ENCODE data around the gene FOXK2.
"Not testable (repeated sequence)": the region's sequence is repeated elsewhere in the genome, so short reads cannot be mapped to it uniquely, and the experiment has no call there.

Gene FOXK2

DNA sequence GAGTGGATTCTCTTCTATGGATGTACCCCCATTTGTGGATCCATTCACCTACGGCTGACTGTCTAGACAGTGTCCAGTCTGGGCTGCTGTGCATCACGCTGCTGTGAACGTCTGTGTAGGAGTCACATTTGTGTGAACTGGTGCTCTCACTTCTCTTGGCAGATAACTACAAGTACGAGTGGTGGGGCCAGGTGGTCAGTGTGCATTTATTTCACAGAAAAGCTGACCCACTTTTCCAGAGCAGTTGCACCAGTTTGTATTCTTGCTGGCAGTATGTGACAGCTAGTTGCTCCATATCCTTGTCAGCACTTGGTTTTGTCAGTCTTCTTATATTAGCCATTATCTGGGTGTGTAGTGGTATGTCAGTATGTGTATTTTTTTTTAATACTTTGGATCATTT is 28.4 kb downstream of the FOXK2 start:
- DNase-seq (ENCODE audit: low read depth) = no peak
- H3K4me3 ChIP-seq (ENCODE audit: low read depth, low read length) = no peak overlapping the region
- TF ChIP-seq CTCF (IDR thresholded peaks at IDR 0.05; ENCODE audit: insufficient read depth, low read depth, low read length, missing control alignments) = no peak

DNA sequence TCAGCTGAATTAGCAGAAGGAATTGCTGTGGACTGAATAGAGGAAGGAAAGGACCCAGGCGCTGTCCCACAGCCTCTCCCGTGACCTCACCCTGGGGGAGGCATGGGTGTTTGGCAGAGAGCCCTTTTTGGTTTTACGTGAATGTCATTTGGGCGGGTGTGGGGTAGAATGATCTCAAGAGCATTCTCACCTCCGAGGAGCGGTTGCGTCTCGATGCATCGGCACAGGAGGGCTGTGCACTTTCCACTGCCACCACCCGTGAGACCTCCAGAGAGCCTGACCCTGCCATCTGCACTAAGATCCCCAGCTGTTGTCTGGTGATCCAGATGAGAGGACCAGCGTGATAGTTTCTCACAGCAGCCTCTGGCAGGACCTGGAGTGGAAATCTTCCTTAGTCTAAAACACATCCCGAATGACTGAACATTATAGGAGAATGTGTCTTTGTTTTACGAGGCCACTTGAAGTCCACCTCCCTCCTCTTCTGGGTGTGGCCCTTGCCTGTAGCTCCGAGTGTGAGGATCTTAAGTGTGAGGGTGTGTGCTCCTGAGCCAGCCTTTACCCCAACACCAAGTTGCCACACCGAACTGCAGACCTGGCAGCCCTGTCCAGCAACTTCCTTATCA is 29.3 kb downstream of the FOXK2 start:
- no peak for DNase-seq (ENCODE audit: low read depth)

DNA sequence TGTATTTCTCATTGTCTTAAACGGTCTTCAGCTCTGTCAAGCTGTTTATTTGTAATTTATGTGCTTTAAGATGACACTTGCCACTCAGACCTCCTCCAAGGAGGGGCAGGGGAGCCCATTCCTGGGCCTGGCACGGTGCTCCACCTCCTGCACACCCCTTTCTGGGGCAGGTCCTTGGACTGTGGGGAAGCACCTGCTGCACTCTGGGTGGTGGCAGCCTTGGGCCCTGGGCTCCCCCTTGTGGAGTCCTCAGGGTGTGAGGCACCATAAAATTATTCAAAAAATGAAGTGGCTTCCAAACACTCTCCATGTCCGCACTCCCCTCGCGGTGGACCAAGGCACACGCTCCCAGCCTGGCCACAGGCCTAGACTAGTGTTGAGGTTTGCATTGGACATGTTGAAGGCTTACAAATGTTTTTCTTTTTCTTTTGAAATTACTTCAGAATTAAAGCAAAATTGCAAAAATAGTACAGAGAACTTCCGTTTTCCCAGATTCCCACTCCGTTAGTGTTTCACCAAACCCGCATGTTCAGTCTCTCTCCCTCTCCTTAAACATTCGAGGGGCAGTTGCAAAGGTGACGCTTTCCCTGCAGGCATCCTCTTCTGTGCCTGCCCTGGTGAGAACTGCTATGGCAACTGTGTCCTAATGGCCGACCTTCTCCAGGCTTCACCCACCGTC is 32.4 kb downstream of the FOXK2 start:
- DNase-seq (ENCODE audit: low read depth) = peak; percentile 88
- H3K4me3 ChIP-seq (ENCODE audit: low read depth, low read length) = no peak overlapping the region
- TF ChIP-seq CTCF (IDR thresholded peaks at IDR 0.05; ENCODE audit: insufficient read depth, low read depth, low read length, missing control alignments) = peak; percentile 91

More for the DNA sequence above, 29.3 kb downstream of the FOXK2 start:
- no peak overlapping the region for H3K4me3 ChIP-seq (ENCODE audit: low read depth, low read length)
- no peak for TF ChIP-seq CTCF (IDR thresholded peaks at IDR 0.05; ENCODE audit: insufficient read depth, low read depth, low read length, missing control alignments)

GRCh38 chr17:82552580-82552979 is 33.0 kb downstream of the FOXK2 start:
- TF ChIP-seq CTCF (IDR thresholded peaks at IDR 0.05; ENCODE audit: insufficient read depth, low read depth, low read length, missing control alignments) = no peak
- DNase-seq (ENCODE audit: low read depth) = no peak
- H3K4me3 ChIP-seq (ENCODE audit: low read depth, low read length) = no peak overlapping the region

DNA sequence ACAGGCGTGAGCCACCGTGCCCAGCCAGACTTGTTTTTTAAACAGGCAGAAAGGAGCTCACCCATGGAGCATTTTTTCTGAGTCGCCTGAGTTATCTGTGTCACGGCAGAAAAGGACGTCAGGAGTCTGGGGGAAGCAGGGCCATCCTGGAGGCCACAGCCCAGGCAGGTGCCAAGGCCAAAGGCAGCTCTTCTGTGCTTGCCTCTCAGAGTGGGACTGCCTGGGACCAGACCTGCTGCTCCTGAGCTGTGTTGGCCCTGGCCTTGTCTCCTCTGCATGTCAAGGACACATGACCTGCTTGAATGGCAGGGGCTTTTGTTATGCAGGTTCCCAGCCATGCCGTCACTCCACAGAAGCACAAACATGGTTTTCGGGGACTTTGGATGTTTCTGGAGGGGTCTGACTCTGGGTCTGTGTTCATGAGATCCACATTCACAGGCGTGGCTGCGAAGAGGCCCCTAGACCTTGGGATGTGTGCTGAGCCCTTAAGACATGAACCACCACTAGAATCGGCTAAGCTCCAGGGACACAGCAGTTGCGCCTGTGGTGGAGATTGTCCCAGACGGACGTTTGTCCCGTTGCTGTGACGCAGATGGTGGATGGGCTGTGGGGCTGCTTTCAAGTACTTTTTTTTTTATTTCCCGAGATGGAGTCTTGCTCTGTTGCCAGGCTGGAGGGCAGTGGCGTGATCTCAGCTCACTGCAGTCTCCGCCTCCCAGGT is 33.8 kb downstream of the FOXK2 start:
- no peak for DNase-seq (ENCODE audit: low read depth)
- TF ChIP-seq CTCF (IDR thresholded peaks at IDR 0.05; ENCODE audit: insufficient read depth, low read depth, low read length, missing control alignments) = no peak
- H3K4me3 ChIP-seq (ENCODE audit: low read depth, low read length) = no peak overlapping the region

DNA sequence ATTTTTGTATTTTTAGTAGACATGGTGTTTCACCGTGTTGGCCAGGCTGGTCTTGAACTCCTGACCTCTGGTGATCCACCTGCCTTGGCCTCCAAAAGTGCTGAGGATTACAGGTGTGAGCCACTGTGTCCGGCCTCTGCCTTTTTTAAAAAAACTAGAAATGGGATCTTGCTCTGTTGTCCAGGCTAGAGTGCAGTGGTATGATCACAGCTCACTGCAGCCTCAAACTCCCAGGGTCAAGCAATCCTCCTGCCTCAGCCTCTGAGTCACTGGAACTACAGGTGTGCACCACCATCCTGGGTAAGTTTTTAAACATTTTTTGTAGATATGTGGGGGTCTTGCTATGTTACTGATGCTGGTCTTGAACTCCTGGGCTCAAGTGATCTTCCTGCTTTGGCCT is 38.0 kb downstream of the FOXK2 start:
- DNase-seq (ENCODE audit: low read depth); H3K4me3 ChIP-seq (ENCODE audit: low read depth, low read length): not testable (repeated sequence)

GRCh38 chr17:82559566-82560251 is 40.2 kb downstream of the FOXK2 start:
- no peak overlapping the region for H3K4me3 ChIP-seq (ENCODE audit: low read depth, low read length)
- no peak for TF ChIP-seq CTCF (IDR thresholded peaks at IDR 0.05; ENCODE audit: insufficient read depth, low read depth, low read length, missing control alignments)
- no peak for DNase-seq (ENCODE audit: low read depth)
